Smooth muscle cell (in vitro differentiated cells): ENCODE data around the gene CARS2. TPM values are rescaled to one million over a fixed set of nuclear protein-coding genes. Genes with fewer than 3 reads are reported as not detected.

Experiments
- DNase-seq: peaks from one replicate; lab custom pipeline; 2025; ENCODE audit not compliant: unreplicated experiment; lab: John Stamatoyannopoulos, UW
- H2AFZ ChIP-seq: fragments of 200-600 bp; sonication (generic); 2 replicates; pipeline ENCODE4 v1.6.0; 2016; ENCODE audit warnings: antibody characterized with exemption, low read depth, mild to moderate bottlenecking
- H3F3A ChIP-seq: fragments of 200-600 bp; sonication (generic); 2 replicates; pipeline ENCODE4 v1.6.0; 2017; ENCODE audit warnings: antibody characterized with exemption, low read depth
- H3K27ac ChIP-seq: fragments of 200-600 bp; sonication (generic); 2 replicates; pipeline ENCODE4 v1.5.1; 2016; ENCODE audit warnings: low read depth, mild to moderate bottlenecking
- H3K27me3 ChIP-seq: fragments of 200-600 bp; sonication (generic); 2 replicates; pipeline ENCODE4 v1.6.1; 2016; ENCODE audit warnings: low read depth, mild to moderate bottlenecking
- H3K36me3 ChIP-seq: fragments of 200-600 bp; sonication (generic); 2 replicates; pipeline ENCODE4 v1.5.1; 2016; ENCODE audit warnings: low read depth
- H3K4me1 ChIP-seq: fragments of 200-600 bp; sonication (generic); 2 replicates; pipeline ENCODE4 v1.5.1; 2016; ENCODE audit warnings: low read depth
- H3K4me2 ChIP-seq: fragments of 200-600 bp; sonication (generic); 2 replicates; pipeline ENCODE4 v1.6.0; 2016; ENCODE audit warnings: mild to moderate bottlenecking
- H3K4me3 ChIP-seq: fragments of 200-600 bp; sonication (generic); 2 replicates; pipeline ENCODE4 v1.5.1; 2016; ENCODE audit warnings: mild to moderate bottlenecking
- H3K79me2 ChIP-seq: fragments of 200-600 bp; sonication (generic); 2 replicates; pipeline ENCODE4 v1.6.0; 2016; ENCODE audit warnings: low read depth, mild to moderate bottlenecking
- H3K9ac ChIP-seq: fragments of 200-600 bp; sonication (generic); 2 replicates; pipeline ENCODE4 v1.6.0; 2016; ENCODE audit warnings: low read depth
- H3K9me3 ChIP-seq: fragments of 200-600 bp; sonication (generic); replicated peaks from 2 replicates; pipeline ENCODE4 v1.5.1; 2016; ENCODE audit warnings: low read depth
- H4K20me1 ChIP-seq: fragments of 200-600 bp; sonication (generic); 2 replicates; pipeline ENCODE4 v1.6.0; 2016; ENCODE audit warnings: low read depth
- WGBS: methylation state at CpG from one replicate; pipeline ENCODE4 v1.1.7; 2016; ENCODE audit warnings: low lambda C conversion rate; 5-methylcytosine and 5-hydroxymethylcytosine counted together
- polyA plus RNA-seq: library from polyadenylated mRNA; unstranded; fragments of >200 nt; fragmentation: Nextera tagmentation; extraction: Ambion mirVana; gene quantifications from 2 replicates; pipeline ENCODE4 v1.2.1, GENCODE V29; 2016
- total RNA-seq: library from RNA; depleted of rRNA; stranded (reverse); fragments of >200 nt; gene quantifications from 2 replicates; pipeline ENCODE4 v1.2.3, GENCODE V29; 2014
- TF ChIP-seq, protein P1 (sequence below): fragments of 200-600 bp; sonication (generic); IDR thresholded peaks from 2 replicates; pipeline ENCODE4 v1.5.1; 2017; ENCODE audit warnings: borderline replicate concordance, mild to moderate bottlenecking, antibody characterized with exemption; ENCODE audit not compliant: insufficient read depth, poor library complexity, severe bottlenecking

The CARS2 gene
- total and polyA plus RNA-seq, 2 experiments from 2014 or later = 37.5 to 71.7 TPM

DNA sequence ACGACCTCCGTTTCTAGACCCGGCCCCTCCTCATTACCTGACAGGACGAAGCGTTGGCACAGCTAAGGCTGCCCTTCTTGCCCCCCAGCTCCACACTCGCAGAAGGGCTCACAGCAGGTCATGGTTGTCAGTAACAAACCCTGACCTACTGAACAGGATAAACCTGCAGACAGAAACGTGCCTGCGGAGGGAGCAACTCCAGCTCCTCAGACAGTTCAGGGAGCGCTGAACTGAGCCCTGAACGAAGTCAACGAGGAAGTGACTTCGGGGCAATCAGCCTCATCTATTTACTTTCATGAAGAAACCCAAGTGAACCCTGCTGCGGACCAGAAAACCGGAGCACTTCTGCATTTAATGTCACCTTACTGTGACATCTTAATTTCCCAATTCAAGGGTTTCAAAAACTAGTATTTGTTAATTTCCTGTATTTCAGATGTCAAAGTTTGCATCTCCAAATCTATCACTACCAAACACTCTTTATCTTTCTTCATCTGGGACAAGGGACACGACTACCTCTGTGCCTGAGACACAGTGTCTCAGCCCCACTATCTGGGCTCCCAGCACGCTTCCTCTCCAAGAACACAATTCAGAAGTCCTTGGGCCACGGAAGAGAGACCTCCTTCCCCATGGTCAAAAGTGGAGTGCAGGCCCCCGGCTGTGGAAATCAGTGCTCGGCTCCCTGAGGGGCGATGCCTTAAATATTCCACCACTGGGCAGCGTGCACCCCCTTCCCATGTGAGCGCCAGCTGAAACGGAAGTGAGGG, 40.2 kb downstream of the CARS2 start:
- TF ChIP-seq, protein P1, sequence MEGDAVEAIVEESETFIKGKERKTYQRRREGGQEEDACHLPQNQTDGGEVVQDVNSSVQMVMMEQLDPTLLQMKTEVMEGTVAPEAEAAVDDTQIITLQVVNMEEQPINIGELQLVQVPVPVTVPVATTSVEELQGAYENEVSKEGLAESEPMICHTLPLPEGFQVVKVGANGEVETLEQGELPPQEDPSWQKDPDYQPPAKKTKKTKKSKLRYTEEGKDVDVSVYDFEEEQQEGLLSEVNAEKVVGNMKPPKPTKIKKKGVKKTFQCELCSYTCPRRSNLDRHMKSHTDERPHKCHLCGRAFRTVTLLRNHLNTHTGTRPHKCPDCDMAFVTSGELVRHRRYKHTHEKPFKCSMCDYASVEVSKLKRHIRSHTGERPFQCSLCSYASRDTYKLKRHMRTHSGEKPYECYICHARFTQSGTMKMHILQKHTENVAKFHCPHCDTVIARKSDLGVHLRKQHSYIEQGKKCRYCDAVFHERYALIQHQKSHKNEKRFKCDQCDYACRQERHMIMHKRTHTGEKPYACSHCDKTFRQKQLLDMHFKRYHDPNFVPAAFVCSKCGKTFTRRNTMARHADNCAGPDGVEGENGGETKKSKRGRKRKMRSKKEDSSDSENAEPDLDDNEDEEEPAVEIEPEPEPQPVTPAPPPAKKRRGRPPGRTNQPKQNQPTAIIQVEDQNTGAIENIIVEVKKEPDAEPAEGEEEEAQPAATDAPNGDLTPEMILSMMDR = no peak
- Histone ChIP-seq H2AFZ (no peak overlapping the region), H3K27ac (no peak overlapping the region), H3F3A (peaks cover 4% of the 10 kb centered on the region), H3K27me3 (no peaks in the 10 kb centered on the region), H3K4me2 (no peak overlapping the region), H3K4me3 (no peak overlapping the region), H3K9me3 (no peaks in the 10 kb centered on the region), H4K20me1 (peaks cover 9% of the 10 kb centered on the region), H3K9ac (no peak overlapping the region), H3K79me2 (no peaks in the 10 kb centered on the region), H3K4me1 (no peaks in the 10 kb centered on the region), H3K36me3 (peaks cover 19% of the 10 kb centered on the region)
- 97% methylated on average over 23 of the region's 23 CpGs for WGBS
- DNase-seq = no peak

DNA sequence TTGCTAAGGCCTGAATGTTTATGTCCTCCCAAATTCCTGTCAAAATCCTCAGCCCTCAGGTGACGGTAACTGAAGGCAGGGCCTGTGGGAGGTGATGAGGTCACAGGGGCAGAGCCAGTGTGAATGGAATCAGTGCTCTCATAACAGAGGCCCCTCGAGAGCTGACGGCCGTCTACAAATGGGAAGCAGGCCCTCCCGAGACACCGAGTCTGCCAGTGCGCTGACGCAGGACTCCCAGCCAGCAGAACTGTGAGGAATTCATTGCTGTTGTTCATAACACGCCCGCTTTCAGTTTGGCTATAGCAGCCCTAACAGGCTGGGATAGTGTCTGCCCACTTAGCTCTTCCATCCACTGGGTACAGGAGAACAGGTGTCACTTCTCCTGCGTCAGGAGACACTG, 41.2 kb downstream of the CARS2 start:
- 94% methylated on average over 11 of the region's 11 CpGs for WGBS
- Histone ChIP-seq H3K36me3 (peaks cover 21% of the 10 kb centered on the region), H3F3A (peaks cover 4% of the 10 kb centered on the region), H3K79me2 (no peaks in the 10 kb centered on the region), H2AFZ (no peak overlapping the region), H3K9ac (no peak overlapping the region), H3K27me3 (no peaks in the 10 kb centered on the region), H3K27ac (no peak overlapping the region), H3K4me2 (no peak overlapping the region), H3K9me3 (no peaks in the 10 kb centered on the region), H3K4me3 (no peak overlapping the region), H3K4me1 (no peaks in the 10 kb centered on the region), H4K20me1 (peaks cover 9% of the 10 kb centered on the region)
- TF ChIP-seq, protein P1 = no peak
- no peak for DNase-seq

DNA sequence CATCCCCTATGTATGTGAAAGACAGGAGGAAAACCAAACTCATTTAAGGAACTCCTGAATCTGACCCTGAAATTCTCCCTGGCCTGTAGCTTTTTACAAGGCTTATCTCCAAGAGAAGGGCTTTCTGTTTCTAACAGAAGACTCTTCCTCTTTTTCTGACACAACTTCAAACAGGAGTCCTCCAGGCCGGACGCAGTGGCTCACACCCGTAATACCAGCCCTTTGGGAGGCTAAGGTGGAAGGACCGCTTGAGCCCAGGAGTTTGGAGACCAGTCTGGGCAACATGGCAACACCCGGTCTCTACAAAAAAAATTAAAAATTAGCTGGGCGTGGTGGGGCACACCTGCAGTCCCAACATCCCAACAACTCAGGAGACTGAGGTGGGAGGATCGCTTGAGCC, 41.9 kb downstream of the CARS2 start:
- no peaks in the 10 kb centered on the region for H3K9me3 ChIP-seq
- H4K20me1 ChIP-seq = peaks cover 9% of the 10 kb centered on the region
- H3K79me2 ChIP-seq = no peaks in the 10 kb centered on the region
- peaks cover 4% of the 10 kb centered on the region for H3F3A ChIP-seq
- no peak overlapping the region for H3K9ac ChIP-seq
- TF ChIP-seq, protein P1 = no peak
- no peaks in the 10 kb centered on the region for H3K27me3 ChIP-seq
- H3K4me1 ChIP-seq = no peaks in the 10 kb centered on the region
- H2AFZ ChIP-seq = no peak overlapping the region
- peaks cover 26% of the 10 kb centered on the region for H3K36me3 ChIP-seq
- no peak overlapping the region for H3K4me3 ChIP-seq
- WGBS = 98% methylated on average over 7 of the region's 7 CpGs
- no peak overlapping the region for H3K27ac ChIP-seq
- H3K4me2 ChIP-seq = no peak overlapping the region
- no peak for DNase-seq

DNA sequence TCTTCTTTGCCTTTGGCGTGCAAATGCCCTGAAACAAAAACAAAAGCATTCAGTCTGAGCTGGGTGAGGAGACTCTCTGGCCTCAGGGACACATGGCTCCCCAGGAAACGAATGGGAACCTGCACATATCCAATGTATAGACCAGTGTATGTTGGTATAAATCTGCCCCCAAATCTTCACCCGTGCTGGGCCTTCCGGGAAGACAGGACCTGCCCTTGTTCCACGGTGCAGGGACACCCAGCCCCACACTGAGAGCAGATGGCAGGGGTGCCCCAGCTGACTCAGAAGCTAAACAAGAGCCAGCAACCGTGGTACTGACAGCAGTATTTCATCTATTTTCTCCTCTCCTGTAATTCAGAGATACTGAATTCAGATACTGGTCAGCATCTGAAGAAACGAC, 42.4 kb downstream of the CARS2 start:
- Histone ChIP-seq H3K79me2 (no peaks in the 10 kb centered on the region), H3K27ac (no peak overlapping the region), H3K4me1 (no peaks in the 10 kb centered on the region), H3K27me3 (no peaks in the 10 kb centered on the region), H3K9ac (no peak overlapping the region), H4K20me1 (peaks cover 9% of the 10 kb centered on the region), H3K4me2 (no peak overlapping the region), H3K4me3 (no peak overlapping the region), H3K9me3 (no peaks in the 10 kb centered on the region), H3K36me3 (peaks cover 23% of the 10 kb centered on the region), H2AFZ (no peak overlapping the region), H3F3A (peaks cover 4% of the 10 kb centered on the region)
- 84% methylated on average over 7 of the region's 7 CpGs for WGBS
- no peak for DNase-seq
- TF ChIP-seq, protein P1 = no peak
